Liver (tissue), 9 donors: ENCODE results near the gene PPT2. TPM values are rescaled to one million over a fixed set of nuclear protein-coding genes. Genes with fewer than 3 reads are reported as not detected.

Experiments used
- DNase-seq: peaks from one replicate; pipeline ENCODE4 v3.0.0-alpha.2; 2017; ENCODE audit warnings: low spot score
- H3K27ac ChIP-seq, 2 donors: one replicate each; pipeline ENCODE4 v1.7.0; 2013; ENCODE audit warnings: inconsistent platforms in 2 of 2, low read length in 2 of 2, control low read depth in 1 of 2, low read depth in 1 of 2, mild to moderate bottlenecking in 1 of 2
- H3K27me3 ChIP-seq, 4 donors: one replicate each; pipeline versions ENCODE4 v1.6.1 to v1.7.0; 2013; ENCODE audit warnings: low read length in 3 of 4, inconsistent platforms in 1 of 4, mild to moderate bottlenecking in 1 of 4, moderate library complexity in 1 of 4; ENCODE audit not compliant: control insufficient read depth in 4 of 4, insufficient read depth in 4 of 4
- H3K36me3 ChIP-seq, 4 donors: one replicate each; pipeline versions ENCODE4 v1.6.1 to v1.7.0; 2013; ENCODE audit warnings: low read length in 3 of 4, mild to moderate bottlenecking in 3 of 4, low read depth in 1 of 4, moderate library complexity in 1 of 4; ENCODE audit not compliant: control insufficient read depth in 4 of 4, insufficient read depth in 3 of 4
- H3K4me1 ChIP-seq, 4 donors: one replicate each; pipeline versions ENCODE4 v1.6.1 to v1.7.0; 2013; ENCODE audit warnings: low read length in 3 of 4, mild to moderate bottlenecking in 3 of 4, moderate library complexity in 1 of 4; ENCODE audit not compliant: control insufficient read depth in 4 of 4, insufficient read depth in 4 of 4
- H3K4me3 ChIP-seq, 3 donors: one replicate each; pipeline versions ENCODE4 v1.6.1 to v1.7.0; 2013; ENCODE audit warnings: low read length in 3 of 3, control low read depth in 1 of 3, low read depth in 1 of 3, mild to moderate bottlenecking in 1 of 3
- H3K9ac ChIP-seq, 2 donors: one replicate each; pipeline ENCODE4 v1.7.0; 2013; ENCODE audit warnings: low read length in 2 of 2, mild to moderate bottlenecking in 2 of 2, moderate library complexity in 2 of 2, control low read depth in 1 of 2, low read depth in 1 of 2
- H3K9me3 ChIP-seq, 4 donors: one replicate each; pipeline versions ENCODE4 v1.6.1 to v1.7.0; 2013; ENCODE audit warnings: low read length in 3 of 4; ENCODE audit not compliant: control insufficient read depth in 4 of 4
- FOXA1 ChIP-seq: IDR thresholded peaks from 2 replicates; pipeline ENCODE4 v1.6.1; 2016; ENCODE audit warnings: antibody characterized with exemption
- GABPA ChIP-seq, 2 donors: IDR thresholded peaks in 1 of 2; conservative IDR thresholded peaks in 1 of 2; 2 replicates each; pipeline ENCODE4 v1.6.1; 2016; ENCODE audit warnings: antibody characterized with exemption in 2 of 2, mild to moderate bottlenecking in 1 of 2, moderate library complexity in 1 of 2
- HNF4A ChIP-seq, 2 donors: conservative IDR thresholded peaks; 2 replicates each; pipeline ENCODE4 v1.6.1; 2016; ENCODE audit warnings: antibody characterized with exemption in 2 of 2, mild to moderate bottlenecking in 2 of 2
- HNF4G ChIP-seq: IDR thresholded peaks from 2 replicates; pipeline ENCODE4 v1.6.1; 2016; ENCODE audit warnings: antibody characterized with exemption
- JUND ChIP-seq, 2 donors: IDR thresholded peaks; 2 replicates each; pipeline ENCODE4 v1.6.1; 2016; ENCODE audit warnings: antibody characterized with exemption in 2 of 2
- RXRA ChIP-seq, 2 donors: IDR thresholded peaks; 2 replicates each; pipeline ENCODE4 v1.6.1; 2017 to 2018; ENCODE audit warnings: antibody characterized with exemption in 2 of 2, mild to moderate bottlenecking in 1 of 2
- TAF1 ChIP-seq: conservative IDR thresholded peaks from 2 replicates; pipeline ENCODE4 v1.6.1; 2016; ENCODE audit warnings: antibody characterized with exemption, mild to moderate bottlenecking
- WGBS: extraction: QIAGEN DNeasy Blood & Tissue Kit; methylation state at CpG from one replicate; pipeline ENCODE4 v1.1.7; 2013; 5-methylcytosine and 5-hydroxymethylcytosine counted together
- polyA plus RNA-seq, 2 donors: library from polyadenylated mRNA; stranded (reverse) in 1 of 2; unstranded in 1 of 2; fragments of 200-250 nt in 1 of 2; fragments of >200 nt in 1 of 2; fragmentation: Nextera tagmentation in 1 of 2; extraction: Ambion mirVana in 1 of 2; gene quantifications; one replicate each; pipeline versions ENCODE4 v1.2.1 to v1.2.3, GENCODE V29; 2013 to 2015
- total RNA-seq, 2 donors: library from RNA; depleted of rRNA; stranded (reverse); fragments of >200 nt; gene quantifications; one replicate each; pipeline ENCODE4 v1.2.3, GENCODE V29; 2014
- TF ChIP-seq, protein P1 (sequence below): IDR thresholded peaks from 2 replicates; pipeline ENCODE4 v1.6.1; 2016; ENCODE audit warnings: antibody characterized with exemption, mild to moderate bottlenecking
- TF ChIP-seq, protein P2 (sequence below): IDR thresholded peaks from 2 replicates; pipeline ENCODE4 v1.6.1; 2016; ENCODE audit warnings: antibody characterized with exemption
- TF ChIP-seq, protein P3 (sequence below): IDR thresholded peaks from 2 replicates; pipeline ENCODE4 v1.6.1; 2016; ENCODE audit warnings: antibody characterized with exemption
- donor health status: healthy.
- donor health status: healthy.
- donor health status: healthy.
- donor health status: healthy.
- donor health status: healthy.

PPT2 gene
- total and polyA plus RNA-seq, 4 donors: 7.6 to 47.4 (median 15.1) TPM

DNA sequence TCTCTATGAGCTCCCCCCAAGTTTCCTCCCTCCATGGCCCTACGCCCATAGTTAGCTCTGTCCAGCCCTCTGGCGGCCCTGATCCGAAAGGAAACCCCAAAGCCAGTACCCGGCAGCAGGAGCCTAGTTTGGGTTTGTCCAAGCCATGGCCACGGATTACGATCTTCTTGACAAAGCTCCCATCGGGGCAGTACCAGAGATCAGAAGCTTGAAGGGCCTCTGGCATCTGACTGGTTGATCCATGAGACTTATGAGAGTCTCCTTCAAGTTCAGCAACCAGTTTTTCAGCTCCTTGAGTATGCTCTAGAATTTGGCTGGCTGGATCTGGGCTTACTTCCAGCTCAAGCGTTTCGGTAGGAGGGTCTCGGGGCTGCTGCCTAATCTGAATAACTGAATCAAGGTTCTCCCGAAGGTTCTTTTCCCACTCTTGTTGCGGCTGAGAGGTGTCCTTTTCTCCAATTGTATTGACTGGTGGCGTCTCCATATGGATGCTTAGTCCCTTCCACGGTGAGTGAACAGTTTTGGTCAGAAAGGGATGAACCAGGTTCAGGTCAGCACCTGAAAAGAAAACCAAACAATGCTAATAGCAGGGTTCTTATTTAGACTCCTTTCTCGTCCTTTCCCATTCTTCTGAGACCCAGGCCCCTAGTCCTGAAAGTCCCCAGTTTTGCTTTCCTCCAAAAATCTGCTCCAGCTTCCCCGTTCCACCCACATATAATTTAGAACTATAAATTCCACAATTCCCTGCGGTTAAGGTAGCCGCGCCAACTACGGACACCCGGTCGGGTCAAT, 24.4 kb upstream of the PPT2 start:
- no peaks in the 10 kb centered on the region for H3K9me3 ChIP-seq
- H3K27me3 ChIP-seq: no peaks in the 10 kb centered on the region
- TF ChIP-seq RXRA (IDR thresholded peaks at IDR 0.05): no peak
- peak in 1 of 2 donors; percentile 9 for TF ChIP-seq HNF4A (conservative IDR thresholded peaks at IDR 0.05)
- TF ChIP-seq HNF4G: no peak
- peaks cover 3 to 28% (median 24%) of the 10 kb centered on the region in 4 donors for H3K4me1 ChIP-seq
- 41% methylated on average over 22 of the region's 22 CpGs for WGBS
- H3K9ac ChIP-seq: peak overlapping the region in 1 of 2 donors; percentile 56
- peak overlapping the region; percentile 93 for H3K27ac ChIP-seq
- H3K36me3 ChIP-seq: peaks cover 2 to 9% (median 8%) of the 10 kb centered on the region in 4 donors
- no peak for DNase-seq
- H3K4me3 ChIP-seq: peak overlapping the region; percentile 62 to 71 (median 65)

DNA sequence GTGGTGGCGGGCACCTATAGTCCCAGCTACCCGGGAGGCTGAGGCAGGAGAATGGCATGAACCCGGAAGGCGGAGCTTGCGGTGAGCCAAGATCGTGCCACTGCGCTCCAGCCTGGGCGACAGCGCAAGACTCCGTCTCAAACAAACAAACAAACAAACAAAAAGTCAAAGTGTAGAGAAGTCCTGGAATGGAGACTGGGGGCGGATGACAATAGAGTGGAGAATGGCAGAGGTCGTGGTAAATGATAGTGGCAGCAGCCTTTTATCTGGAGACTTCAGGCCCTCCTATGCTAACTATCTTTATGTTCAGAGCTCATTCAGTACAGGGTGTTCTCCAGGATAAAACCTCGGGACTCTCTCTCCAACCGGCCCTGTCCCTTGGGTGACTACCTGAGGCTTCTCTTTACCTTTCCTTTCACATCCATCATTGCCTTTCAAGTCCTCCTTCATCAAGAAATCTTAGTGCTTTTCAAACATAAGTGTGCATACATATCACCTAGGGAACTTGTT, 22.4 kb upstream of the PPT2 start:
- Histone ChIP-seq H3K4me3 (no peak overlapping the region), H3K9ac (no peak overlapping the region), H3K4me1 (peaks cover 3 to 28% (median 24%) of the 10 kb centered on the region in 4 donors), H3K9me3 (no peaks in the 10 kb centered on the region), H3K27me3 (no peaks in the 10 kb centered on the region), H3K27ac (no peak overlapping the region), H3K36me3 (no peaks in the 10 kb centered on the region)
- no peak for DNase-seq
- TF ChIP-seq FOXA1: no peak
- TF ChIP-seq GABPA (IDR thresholded peaks at IDR 0.05 in 1 of 2, conservative IDR thresholded peaks at IDR 0.05 in 1 of 2): no peak
- TF ChIP-seq, protein P1, sequence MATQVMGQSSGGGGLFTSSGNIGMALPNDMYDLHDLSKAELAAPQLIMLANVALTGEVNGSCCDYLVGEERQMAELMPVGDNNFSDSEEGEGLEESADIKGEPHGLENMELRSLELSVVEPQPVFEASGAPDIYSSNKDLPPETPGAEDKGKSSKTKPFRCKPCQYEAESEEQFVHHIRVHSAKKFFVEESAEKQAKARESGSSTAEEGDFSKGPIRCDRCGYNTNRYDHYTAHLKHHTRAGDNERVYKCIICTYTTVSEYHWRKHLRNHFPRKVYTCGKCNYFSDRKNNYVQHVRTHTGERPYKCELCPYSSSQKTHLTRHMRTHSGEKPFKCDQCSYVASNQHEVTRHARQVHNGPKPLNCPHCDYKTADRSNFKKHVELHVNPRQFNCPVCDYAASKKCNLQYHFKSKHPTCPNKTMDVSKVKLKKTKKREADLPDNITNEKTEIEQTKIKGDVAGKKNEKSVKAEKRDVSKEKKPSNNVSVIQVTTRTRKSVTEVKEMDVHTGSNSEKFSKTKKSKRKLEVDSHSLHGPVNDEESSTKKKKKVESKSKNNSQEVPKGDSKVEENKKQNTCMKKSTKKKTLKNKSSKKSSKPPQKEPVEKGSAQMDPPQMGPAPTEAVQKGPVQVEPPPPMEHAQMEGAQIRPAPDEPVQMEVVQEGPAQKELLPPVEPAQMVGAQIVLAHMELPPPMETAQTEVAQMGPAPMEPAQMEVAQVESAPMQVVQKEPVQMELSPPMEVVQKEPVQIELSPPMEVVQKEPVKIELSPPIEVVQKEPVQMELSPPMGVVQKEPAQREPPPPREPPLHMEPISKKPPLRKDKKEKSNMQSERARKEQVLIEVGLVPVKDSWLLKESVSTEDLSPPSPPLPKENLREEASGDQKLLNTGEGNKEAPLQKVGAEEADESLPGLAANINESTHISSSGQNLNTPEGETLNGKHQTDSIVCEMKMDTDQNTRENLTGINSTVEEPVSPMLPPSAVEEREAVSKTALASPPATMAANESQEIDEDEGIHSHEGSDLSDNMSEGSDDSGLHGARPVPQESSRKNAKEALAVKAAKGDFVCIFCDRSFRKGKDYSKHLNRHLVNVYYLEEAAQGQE: no peak
- TF ChIP-seq JUND (IDR thresholded peaks at IDR 0.05): no peak
- 85% methylated on average over 14 of the region's 14 CpGs for WGBS

DNA sequence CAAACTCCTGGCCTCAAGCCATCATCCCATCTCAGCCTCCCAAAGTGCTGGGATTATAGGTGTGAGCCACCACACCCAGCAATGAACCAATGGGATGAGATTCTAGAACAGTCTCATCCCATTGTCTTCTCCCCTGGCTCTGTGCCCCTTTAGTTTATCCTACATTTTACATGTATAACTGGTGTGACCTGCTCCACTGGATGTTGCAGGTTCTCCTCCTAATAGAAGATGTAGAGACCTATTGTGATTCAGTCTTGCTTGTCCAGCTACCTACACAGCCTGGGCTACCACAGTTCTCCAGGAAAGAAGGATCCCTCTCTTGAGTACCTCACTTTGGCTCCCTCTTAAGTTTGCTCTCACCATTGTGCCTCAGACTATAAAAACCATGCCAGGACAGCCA, 21.8 kb upstream of the PPT2 start:
- TF ChIP-seq, protein P2, sequence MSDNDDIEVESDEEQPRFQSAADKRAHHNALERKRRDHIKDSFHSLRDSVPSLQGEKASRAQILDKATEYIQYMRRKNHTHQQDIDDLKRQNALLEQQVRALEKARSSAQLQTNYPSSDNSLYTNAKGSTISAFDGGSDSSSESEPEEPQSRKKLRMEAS: no peak
- no peak for TF ChIP-seq FOXA1
- TF ChIP-seq TAF1: no peak
- TF ChIP-seq, protein P3, sequence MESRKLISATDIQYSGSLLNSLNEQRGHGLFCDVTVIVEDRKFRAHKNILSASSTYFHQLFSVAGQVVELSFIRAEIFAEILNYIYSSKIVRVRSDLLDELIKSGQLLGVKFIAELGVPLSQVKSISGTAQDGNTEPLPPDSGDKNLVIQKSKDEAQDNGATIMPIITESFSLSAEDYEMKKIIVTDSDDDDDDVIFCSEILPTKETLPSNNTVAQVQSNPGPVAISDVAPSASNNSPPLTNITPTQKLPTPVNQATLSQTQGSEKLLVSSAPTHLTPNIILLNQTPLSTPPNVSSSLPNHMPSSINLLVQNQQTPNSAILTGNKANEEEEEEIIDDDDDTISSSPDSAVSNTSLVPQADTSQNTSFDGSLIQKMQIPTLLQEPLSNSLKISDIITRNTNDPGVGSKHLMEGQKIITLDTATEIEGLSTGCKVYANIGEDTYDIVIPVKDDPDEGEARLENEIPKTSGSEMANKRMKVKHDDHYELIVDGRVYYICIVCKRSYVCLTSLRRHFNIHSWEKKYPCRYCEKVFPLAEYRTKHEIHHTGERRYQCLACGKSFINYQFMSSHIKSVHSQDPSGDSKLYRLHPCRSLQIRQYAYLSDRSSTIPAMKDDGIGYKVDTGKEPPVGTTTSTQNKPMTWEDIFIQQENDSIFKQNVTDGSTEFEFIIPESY: no peak
- no peak for TF ChIP-seq JUND (IDR thresholded peaks at IDR 0.05)
- Histone ChIP-seq H3K36me3 (no peaks in the 10 kb centered on the region), H3K4me3 (no peak overlapping the region), H3K27ac (no peak overlapping the region), H3K9ac (no peak overlapping the region), H3K4me1 (peaks cover 3 to 23% (median 20%) of the 10 kb centered on the region in 4 donors), H3K27me3 (no peaks in the 10 kb centered on the region), H3K9me3 (no peaks in the 10 kb centered on the region)
- DNase-seq: no peak
